ENCODE results near the gene ZSCAN10.
"Not testable (repeated sequence)": the region's sequence is repeated elsewhere in the genome, so short reads cannot be mapped to it uniquely, and the experiment has no call there.

Gene ZSCAN10

GRCh38 chr16:3142327-3142726 lies 43.2 kb upstream of the ZSCAN10 start:
- H3K4me3 ChIP-seq (ENCODE audit: low read depth in 1 of 2, low read length in 2 of 2) = no peak overlapping the region
- H3K27ac ChIP-seq (ENCODE audit: low read depth, low read length) = no peak overlapping the region
- H3K27me3 ChIP-seq (ENCODE audit: control insufficient read depth in 1 of 2, insufficient read depth in 2 of 2, low read length in 2 of 2) = no peaks in the 10 kb centered on the region
- H3K4me1 ChIP-seq (ENCODE audit: insufficient read depth, low read length) = no peaks in the 10 kb centered on the region
- H3K36me3 ChIP-seq (ENCODE audit: insufficient read depth, low read length) = peaks cover 38% of the 10 kb centered on the region
- no peaks in the 10 kb centered on the region for H3K9me3 ChIP-seq (ENCODE audit: low read length)
- H3K9ac ChIP-seq (ENCODE audit: low read length) = no peak overlapping the region

GRCh38 chr16:3141781-3142311 lies 42.8 kb upstream of the ZSCAN10 start:
- Histone ChIP-seq H3K9ac (ENCODE audit: low read length) (no peak overlapping the region), H3K9me3 (ENCODE audit: low read length) (no peaks in the 10 kb centered on the region), H3K27ac (ENCODE audit: low read depth, low read length) (no peak overlapping the region), H3K36me3 (ENCODE audit: insufficient read depth, low read length) (peaks cover 38% of the 10 kb centered on the region), H3K4me3 (ENCODE audit: low read depth in 1 of 2, low read length in 2 of 2) (no peak overlapping the region), H3K27me3 (ENCODE audit: control insufficient read depth in 1 of 2, insufficient read depth in 2 of 2, low read length in 2 of 2) (no peaks in the 10 kb centered on the region), H3K4me1 (ENCODE audit: insufficient read depth, low read length) (no peaks in the 10 kb centered on the region)

GRCh38 chr16:3140603-3141427 lies 41.7 kb upstream of the ZSCAN10 start:
- Histone ChIP-seq H3K9me3 (ENCODE audit: low read length) (no peaks in the 10 kb centered on the region), H3K4me1 (ENCODE audit: insufficient read depth, low read length) (peaks cover 4% of the 10 kb centered on the region)

GRCh38 chr16:3139561-3139960 lies 40.5 kb upstream of the ZSCAN10 start:
- H3K27me3 ChIP-seq (ENCODE audit: control insufficient read depth in 1 of 2, insufficient read depth in 2 of 2, low read length in 2 of 2); H3K4me1 ChIP-seq (ENCODE audit: insufficient read depth, low read length); H3K27ac ChIP-seq (ENCODE audit: low read depth, low read length); H3K9ac ChIP-seq (ENCODE audit: low read length); H3K4me3 ChIP-seq (ENCODE audit: low read depth in 1 of 2, low read length in 2 of 2); H3K9me3 ChIP-seq (ENCODE audit: low read length): not testable (repeated sequence)
- H3K36me3 ChIP-seq (ENCODE audit: insufficient read depth, low read length) = peaks cover 38% of the 10 kb centered on the region

More at GRCh38 chr16:3140603-3141427, 41.7 kb upstream of the ZSCAN10 start:
- Histone ChIP-seq H3K36me3 (ENCODE audit: insufficient read depth, low read length) (peaks cover 38% of the 10 kb centered on the region), H3K27ac (ENCODE audit: low read depth, low read length) (no peak overlapping the region), H3K27me3 (ENCODE audit: control insufficient read depth in 1 of 2, insufficient read depth in 2 of 2, low read length in 2 of 2) (no peaks in the 10 kb centered on the region), H3K4me3 (ENCODE audit: low read depth in 1 of 2, low read length in 2 of 2) (no peak overlapping the region), H3K9ac (ENCODE audit: low read length) (no peak overlapping the region)

- Histone ChIP-seq H3K9ac (ENCODE audit: low read length) (no peak overlapping the region), H3K36me3 (ENCODE audit: insufficient read depth, low read length) (peaks cover 38% of the 10 kb centered on the region), H3K27me3 (ENCODE audit: control insufficient read depth in 1 of 2, insufficient read depth in 2 of 2, low read length in 2 of 2) (no peaks in the 10 kb centered on the region), H3K9me3 (ENCODE audit: low read length) (no peaks in the 10 kb centered on the region), H3K27ac (ENCODE audit: low read depth, low read length) (no peak overlapping the region), H3K4me3 (ENCODE audit: low read depth in 1 of 2, low read length in 2 of 2) (no peak overlapping the region), H3K4me1 (ENCODE audit: insufficient read depth, low read length) (peaks cover 9% of the 10 kb centered on the region)
Observed at GRCh38 chr16:3138823-3139426, 39.8 kb upstream of the ZSCAN10 start.

- no peaks in the 10 kb centered on the region for H3K9me3 ChIP-seq (ENCODE audit: low read length)
- no peak overlapping the region for H3K9ac ChIP-seq (ENCODE audit: low read length)
- H3K36me3 ChIP-seq (ENCODE audit: insufficient read depth, low read length) = peaks cover 38% of the 10 kb centered on the region
- H3K4me3 ChIP-seq (ENCODE audit: low read depth in 1 of 2, low read length in 2 of 2) = no peak overlapping the region
- no peaks in the 10 kb centered on the region for H3K27me3 ChIP-seq (ENCODE audit: control insufficient read depth in 1 of 2, insufficient read depth in 2 of 2, low read length in 2 of 2)
- peaks cover 12% of the 10 kb centered on the region for H3K4me1 ChIP-seq (ENCODE audit: insufficient read depth, low read length)
- no peak overlapping the region for H3K27ac ChIP-seq (ENCODE audit: low read depth, low read length)
Observed at GRCh38 chr16:3138342-3138741, 39.2 kb upstream of the ZSCAN10 start.

- H3K9me3 ChIP-seq (ENCODE audit: low read length) = no peaks in the 10 kb centered on the region
- H3K36me3 ChIP-seq (ENCODE audit: insufficient read depth, low read length) = peaks cover 31% of the 10 kb centered on the region
Observed at GRCh38 chr16:3137267-3137666, 38.2 kb upstream of the ZSCAN10 start.

GRCh38 chr16:3135126-3135715 lies 36.1 kb upstream of the ZSCAN10 start:
- H3K4me1 ChIP-seq (ENCODE audit: insufficient read depth, low read length) = peaks cover 12% of the 10 kb centered on the region
- peak overlapping the region; percentile 55 for H3K27ac ChIP-seq (ENCODE audit: low read depth, low read length)
- H3K9me3 ChIP-seq (ENCODE audit: low read length) = no peaks in the 10 kb centered on the region
- H3K27me3 ChIP-seq (ENCODE audit: control insufficient read depth in 1 of 2, insufficient read depth in 2 of 2, low read length in 2 of 2) = no peaks in the 10 kb centered on the region
- peaks cover 25% of the 10 kb centered on the region for H3K36me3 ChIP-seq (ENCODE audit: insufficient read depth, low read length)
- peak overlapping the region; percentile 50 for H3K9ac ChIP-seq (ENCODE audit: low read length)
- H3K4me3 ChIP-seq (ENCODE audit: low read depth in 1 of 2, low read length in 2 of 2) = peak overlapping the region; percentile 54 to 71

More at GRCh38 chr16:3137267-3137666, 38.2 kb upstream of the ZSCAN10 start:
- Histone ChIP-seq H3K27me3 (ENCODE audit: control insufficient read depth in 1 of 2, insufficient read depth in 2 of 2, low read length in 2 of 2) (no peaks in the 10 kb centered on the region), H3K27ac (ENCODE audit: low read depth, low read length) (no peak overlapping the region), H3K9ac (ENCODE audit: low read length) (no peak overlapping the region), H3K4me1 (ENCODE audit: insufficient read depth, low read length) (peaks cover 12% of the 10 kb centered on the region), H3K4me3 (ENCODE audit: low read depth in 1 of 2, low read length in 2 of 2) (no peak overlapping the region)

- peak within 1 kb of the TSS; percentile 74 to 99 for H3K4me3 ChIP-seq (ENCODE audit: low read depth in 1 of 2, low read length in 2 of 2)
- H3K36me3 ChIP-seq (ENCODE audit: insufficient read depth, low read length) = peaks cover 25% of the 10 kb centered on the region
- H3K9me3 ChIP-seq (ENCODE audit: low read length) = no peaks in the 10 kb centered on the region
- peak within 1 kb of the TSS; percentile 97 for H3K9ac ChIP-seq (ENCODE audit: low read length)
- H3K27ac ChIP-seq (ENCODE audit: low read depth, low read length) = peak within 1 kb of the TSS; percentile 74
- H3K27me3 ChIP-seq (ENCODE audit: control insufficient read depth in 1 of 2, insufficient read depth in 2 of 2, low read length in 2 of 2) = no peaks in the 10 kb centered on the region
- peaks cover 17% of the 10 kb centered on the region for H3K4me1 ChIP-seq (ENCODE audit: insufficient read depth, low read length)
Observed at GRCh38 chr16:3134338-3135125, 35.4 kb upstream of the ZSCAN10 start, which contains the start of gene ZNF213. TSS of gene ZNF213 (plus strand) at chr16:3135029. CDS start at chr16:3137281, 2,252 bp downstream.

- no peaks in the 10 kb centered on the region for H3K27me3 ChIP-seq (ENCODE audit: control insufficient read depth in 1 of 2, insufficient read depth in 2 of 2, low read length in 2 of 2)
- H3K4me3 ChIP-seq (ENCODE audit: low read depth in 1 of 2, low read length in 2 of 2) = peak overlapping the region; percentile 74 to 99
- H3K9ac ChIP-seq (ENCODE audit: low read length) = peak overlapping the region; percentile 97
- peaks cover 20% of the 10 kb centered on the region for H3K36me3 ChIP-seq (ENCODE audit: insufficient read depth, low read length)
- no peaks in the 10 kb centered on the region for H3K9me3 ChIP-seq (ENCODE audit: low read length)
- H3K27ac ChIP-seq (ENCODE audit: low read depth, low read length) = peak overlapping the region; percentile 74
- peaks cover 22% of the 10 kb centered on the region for H3K4me1 ChIP-seq (ENCODE audit: insufficient read depth, low read length)
Observed at GRCh38 chr16:3133844-3134243, 34.8 kb upstream of the ZSCAN10 start.

All from muscle layer of colon (tissue), 2 donors.